Adrenal gland (tissue), 5 donors: Measurements from ENCODE around the gene FYN.

Experiments
- CTCF ChIP-seq, 6 experiments: fragments of 450-650 bp in 4 of 6; fragments of 200-600 bp in 2 of 6; sonication (generic) in 1 of 6; IDR thresholded peaks; 1 replicate in 5 of 6; 2 replicates in 1 of 6; pipeline versions ENCODE4 v1.5.1 to v1.8.0; 2016 to 2021; ENCODE audit warnings: antibody characterized with exemption in 6 of 6, mild to moderate bottlenecking in 2 of 6, moderate library complexity in 1 of 6
- POLR2A ChIP-seq, 2 donors: fragments of 450-650 bp; IDR thresholded peaks; one replicate each; pipeline ENCODE4 v1.6.1; 2017; ENCODE audit warnings: antibody characterized with exemption in 2 of 2, mild to moderate bottlenecking in 2 of 2, moderate library complexity in 1 of 2
- donor health status: DM: no; HTN: no; CAD: no.

GRCh38 chr6:111722179-111722731, 151.0 kb downstream of the FYN start:
- TF ChIP-seq CTCF (IDR thresholded peaks at IDR 0.05) (no peak), POLR2A (IDR thresholded peaks at IDR 0.05) (no peak)
